SK-N-SH (cell line): ENCODE results near the gene SFT2D3. TPM values are rescaled to one million over a fixed set of nuclear protein-coding genes. Genes with fewer than 3 reads are reported as not detected.

Source experiments
- CTCF ChIA-PET: fragments of 300-600, 350-600 bp; formaldehyde crosslinking; extraction: SDS; loops from one replicate; lab custom pipeline; 2021; lab: Yijun Ruan, JAX
- POLR2A ChIA-PET: fragments of 350-600 bp; sonication (Branson Sonifier 250); formaldehyde crosslinking; extraction: SDS; loops from one replicate; lab custom pipeline; 2020; ENCODE audit warnings: antibody characterized with exemption, inconsistent platforms; lab: Yijun Ruan, JAX
- DNase-seq: peaks from one replicate; pipeline ENCODE4 v3.0.0; 2012
- H2AFZ ChIP-seq: fragments of 200-600 bp; sonication (generic); 2 replicates; pipeline ENCODE4 v1.8.1; 2016; ENCODE audit warnings: antibody characterized with exemption, mild to moderate bottlenecking, low read depth
- H3F3A ChIP-seq: fragments of 200-600 bp; sonication (generic); replicated peaks from 2 replicates; pipeline ENCODE3; 2016; ENCODE audit warnings: antibody characterized with exemption, mild to moderate bottlenecking; ENCODE audit not compliant: insufficient read depth
- H3K27ac ChIP-seq, 2 experiments: fragments of 200-500 bp in 1 of 2; fragments of 200-600 bp in 1 of 2; sonication (Bioruptor generic) in 1 of 2; sonication (generic), shearing (Covaris generic) in 1 of 2; 2 replicates each; pipeline versions ENCODE4 v1.5.1 to v1.6.1; 2014 to 2016; ENCODE audit warnings: low read depth in 2 of 2, inconsistent platforms in 1 of 2, low read length in 1 of 2, mild to moderate bottlenecking in 1 of 2, mixed read lengths in 1 of 2
- H3K27me3 ChIP-seq: fragments of 200-600 bp; sonication (generic), shearing (Covaris generic); 2 replicates; pipeline ENCODE4 v1.6.1; 2016; ENCODE audit warnings: mixed run types; ENCODE audit not compliant: insufficient read depth
- H3K36me3 ChIP-seq, 2 experiments: fragments of 200-500 bp in 1 of 2; fragments of 200-600 bp in 1 of 2; sonication (Bioruptor generic) in 1 of 2; sonication (generic) in 1 of 2; replicated peaks in 1 of 2; 2 replicates each; pipeline versions ENCODE3 to v1.5.1; 2014 to 2016; ENCODE audit warnings: low read length in 1 of 2, mild to moderate bottlenecking in 1 of 2; ENCODE audit not compliant: insufficient read depth in 2 of 2, control insufficient read depth in 1 of 2
- H3K4me1 ChIP-seq, 2 experiments: fragments of 200-500 bp in 1 of 2; fragments of 200-600 bp in 1 of 2; sonication (Bioruptor generic) in 1 of 2; sonication (generic), shearing (Covaris generic) in 1 of 2; 2 replicates each; pipeline versions ENCODE4 v1.5.1 to v1.6.1; 2014 to 2016; ENCODE audit warnings: low read depth in 1 of 2, low read length in 1 of 2, mixed run types in 1 of 2; ENCODE audit not compliant: insufficient read depth in 2 of 2, control insufficient read depth in 1 of 2
- H3K4me2 ChIP-seq: fragments of 200-600 bp; sonication (generic), shearing (Covaris generic); 2 replicates; pipeline ENCODE4 v1.6.1; 2017; ENCODE audit warnings: mixed run types
- H3K4me3 ChIP-seq, 2 experiments: fragments of 200-500 bp in 1 of 2; fragments of 200-600 bp in 1 of 2; sonication (Bioruptor generic) in 1 of 2; sonication (generic), shearing (Covaris generic) in 1 of 2; 2 replicates each; pipeline versions ENCODE4 v1.5.1 to v1.8.1; 2014 to 2016; ENCODE audit warnings: low read depth in 2 of 2, inconsistent platforms in 1 of 2, low read length in 1 of 2, mild to moderate bottlenecking in 1 of 2, mixed read lengths in 1 of 2, moderate library complexity in 1 of 2
- H3K79me2 ChIP-seq: fragments of 200-600 bp; sonication (generic); 2 replicates; pipeline ENCODE4 v1.8.1; 2017; ENCODE audit warnings: mild to moderate bottlenecking; ENCODE audit not compliant: insufficient read depth
- H3K9ac ChIP-seq: fragments of 200-600 bp; sonication (generic); 2 replicates; pipeline ENCODE4 v1.6.1; 2017; ENCODE audit warnings: mixed run types
- H3K9me2 ChIP-seq: fragments of 200-600 bp; sonication (generic); 2 replicates; pipeline ENCODE4 v1.6.1; 2017; ENCODE audit warnings: mixed run types
- H3K9me3 ChIP-seq: fragments of 200-600 bp; sonication (generic); 2 replicates; pipeline ENCODE4 v1.6.1; 2017; ENCODE audit warnings: mixed run types, mild to moderate bottlenecking, moderate library complexity
- H4K20me1 ChIP-seq: fragments of 200-600 bp; sonication (generic); 2 replicates; pipeline ENCODE4 v1.6.1; 2017; ENCODE audit warnings: mild to moderate bottlenecking, mixed run types; ENCODE audit not compliant: insufficient read depth
- CHD2 ChIP-seq: fragments of 150-350 bp; IDR thresholded peaks from 2 replicates; pipeline ENCODE4 v1.6.1; 2018; ENCODE audit warnings: low read length; ENCODE audit not compliant: partially characterized antibody
- ELF1 ChIP-seq: IDR thresholded peaks from 2 replicates; pipeline ENCODE4 v1.4.0; 2012
- GABPA ChIP-seq: IDR thresholded peaks from 2 replicates; pipeline ENCODE4 v1.4.0; 2012; ENCODE audit warnings: low read depth, mild to moderate bottlenecking
- GATA2 ChIP-seq: sonication (generic); formaldehyde crosslinking; IDR thresholded peaks from 2 replicates; pipeline ENCODE4 v1.5.0; 2020; ENCODE audit warnings: mild to moderate bottlenecking, missing genetic modification reagents
- JUND ChIP-seq: IDR thresholded peaks from 2 replicates; pipeline ENCODE4 v1.4.0; 2012
- MEF2A ChIP-seq: IDR thresholded peaks from 2 replicates; pipeline ENCODE4 v1.4.0; 2012; ENCODE audit warnings: low read depth, borderline replicate concordance
- MXI1 ChIP-seq: IDR thresholded peaks from 2 replicates; pipeline ENCODE4 v1.6.1; 2012; ENCODE audit warnings: mild to moderate bottlenecking, low read depth, low read length, improper control_type of control experiment
- NFIC ChIP-seq: IDR thresholded peaks from 2 replicates; pipeline ENCODE4 v1.4.0; 2012; ENCODE audit warnings: borderline replicate concordance
- POLR2AphosphoS5 ChIP-seq: IDR thresholded peaks from 2 replicates; pipeline ENCODE4 v1.6.1; 2012; ENCODE audit warnings: low read depth, low read length
- RFX5 ChIP-seq: IDR thresholded peaks from 2 replicates; pipeline ENCODE4 v1.6.1; 2012; ENCODE audit warnings: mild to moderate bottlenecking, improper control_type of control experiment, low read length
- RXRA ChIP-seq: IDR thresholded peaks from 2 replicates; pipeline ENCODE4 v1.4.0; 2012; ENCODE audit warnings: low read depth, mild to moderate bottlenecking, borderline replicate concordance
- SMC3 ChIP-seq: IDR thresholded peaks from 2 replicates; pipeline ENCODE4 v1.6.1; 2012; ENCODE audit warnings: low read depth, low read length, improper control_type of control experiment
- TAF1 ChIP-seq: IDR thresholded peaks from 2 replicates; pipeline ENCODE4 v1.6.1; 2012; ENCODE audit warnings: low read depth, mild to moderate bottlenecking, low read length, moderate library complexity, borderline replicate concordance
- TCF12 ChIP-seq: IDR thresholded peaks from 2 replicates; pipeline ENCODE4 v1.4.0; 2012
- YY1 ChIP-seq: IDR thresholded peaks from 2 replicates; pipeline ENCODE4 v1.4.0; 2012; ENCODE audit warnings: low read depth, mild to moderate bottlenecking
- WGBS: methylation state at CpG from one replicate; pipeline ENCODE4 v1.1.6; 2017; ENCODE audit warnings: low lambda C conversion rate; 5-methylcytosine and 5-hydroxymethylcytosine counted together
- polyA plus RNA-seq, 3 experiments: library from polyadenylated mRNA; depleted of rRNA; stranded (reverse); fragments of >200 nt; gene quantifications; 2 replicates each; pipeline ENCODE4 v1.2.3, GENCODE V29; 2012
- TF ChIP-seq, protein P1 (sequence below): IDR thresholded peaks from 2 replicates; pipeline ENCODE4 v1.4.0; 2012; ENCODE audit warnings: low read depth, borderline replicate concordance
- TF ChIP-seq, protein P2 (sequence below): fragments of 150-350 bp; IDR thresholded peaks from 2 replicates; pipeline ENCODE4 v1.6.1; 2016; ENCODE audit warnings: mild to moderate bottlenecking, low read depth, low read length
- TF ChIP-seq, protein P3 (sequence below): IDR thresholded peaks from 2 replicates; pipeline ENCODE4; 2012
- TF ChIP-seq, protein P4 (sequence below): IDR thresholded peaks from 2 replicates; pipeline ENCODE4 v1.6.1; 2012; ENCODE audit warnings: mild to moderate bottlenecking, low read depth, low read length, moderate library complexity
- TF ChIP-seq, protein P5 (sequence below): IDR thresholded peaks from 2 replicates; pipeline ENCODE4 v1.4.0; 2012; ENCODE audit warnings: low read depth

Gene SFT2D3
- polyA plus RNA-seq, 1 of the 3 experiments (the other 2 are of a cell fraction), result 3.2 TPM

DNA sequence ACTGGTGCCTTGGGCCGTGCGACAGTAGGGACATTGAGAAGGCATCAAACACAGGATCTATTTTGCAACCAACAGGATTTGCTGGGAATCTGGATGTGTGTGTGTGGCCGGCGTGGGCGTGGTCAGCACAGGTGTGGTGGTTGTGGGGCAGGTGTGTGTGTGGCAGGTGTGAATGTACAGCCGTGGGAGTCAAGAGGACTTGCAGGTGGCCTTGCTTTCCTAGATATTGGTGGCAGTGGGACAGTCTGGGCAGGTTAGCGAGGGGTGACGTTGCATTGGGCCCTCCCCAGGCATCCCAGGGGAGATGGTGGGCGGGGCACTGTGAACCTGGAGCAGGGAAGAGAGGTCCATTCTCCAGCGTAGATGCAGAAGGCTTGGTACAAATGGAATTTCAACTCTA is 22.8 kb upstream of the SFT2D3 start:
- ChIA-PET POLR2A (no interaction called here), CTCF (no interaction called here)
- Histone ChIP-seq H3K9me2 (no peaks in the 10 kb centered on the region), H3K4me3 (no peak overlapping the region), H3K4me1 (peaks cover 0 to 9% of the 10 kb centered on the region in 2 experiments; a peak in 1 of 4 replicates), H3K79me2 (no peaks in the 10 kb centered on the region), H4K20me1 (no peaks in the 10 kb centered on the region), H2AFZ (no peak overlapping the region), H3K4me2 (no peak overlapping the region), H3K36me3 (no peaks in the 10 kb centered on the region), H3K9ac (no peak overlapping the region), H3K9me3 (no peaks in the 10 kb centered on the region), H3F3A (no peaks in the 10 kb centered on the region), H3K27me3 (peaks cover 14% of the 10 kb centered on the region; the same call in 1 of the 2 replicates), H3K27ac (no peak overlapping the region)
- WGBS, result 71% methylated on average over 10 of the region's 10 CpGs
- DNase-seq, result peak; percentile 10
- TF ChIP-seq CHD2 (no peak), POLR2AphosphoS5 (no peak), RXRA (no peak), YY1 (no peak), MXI1 (no peak), TAF1 (no peak), MEF2A (no peak), NFIC (no peak), GATA2 (CRISPR knock-in tag) (no peak), ELF1 (no peak), JUND (no peak), TCF12 (no peak), SMC3 (no peak), RFX5 (no peak), GABPA (no peak)
- TF ChIP-seq, protein P1, sequence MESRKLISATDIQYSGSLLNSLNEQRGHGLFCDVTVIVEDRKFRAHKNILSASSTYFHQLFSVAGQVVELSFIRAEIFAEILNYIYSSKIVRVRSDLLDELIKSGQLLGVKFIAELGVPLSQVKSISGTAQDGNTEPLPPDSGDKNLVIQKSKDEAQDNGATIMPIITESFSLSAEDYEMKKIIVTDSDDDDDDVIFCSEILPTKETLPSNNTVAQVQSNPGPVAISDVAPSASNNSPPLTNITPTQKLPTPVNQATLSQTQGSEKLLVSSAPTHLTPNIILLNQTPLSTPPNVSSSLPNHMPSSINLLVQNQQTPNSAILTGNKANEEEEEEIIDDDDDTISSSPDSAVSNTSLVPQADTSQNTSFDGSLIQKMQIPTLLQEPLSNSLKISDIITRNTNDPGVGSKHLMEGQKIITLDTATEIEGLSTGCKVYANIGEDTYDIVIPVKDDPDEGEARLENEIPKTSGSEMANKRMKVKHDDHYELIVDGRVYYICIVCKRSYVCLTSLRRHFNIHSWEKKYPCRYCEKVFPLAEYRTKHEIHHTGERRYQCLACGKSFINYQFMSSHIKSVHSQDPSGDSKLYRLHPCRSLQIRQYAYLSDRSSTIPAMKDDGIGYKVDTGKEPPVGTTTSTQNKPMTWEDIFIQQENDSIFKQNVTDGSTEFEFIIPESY, result no peak
- TF ChIP-seq, protein P2, sequence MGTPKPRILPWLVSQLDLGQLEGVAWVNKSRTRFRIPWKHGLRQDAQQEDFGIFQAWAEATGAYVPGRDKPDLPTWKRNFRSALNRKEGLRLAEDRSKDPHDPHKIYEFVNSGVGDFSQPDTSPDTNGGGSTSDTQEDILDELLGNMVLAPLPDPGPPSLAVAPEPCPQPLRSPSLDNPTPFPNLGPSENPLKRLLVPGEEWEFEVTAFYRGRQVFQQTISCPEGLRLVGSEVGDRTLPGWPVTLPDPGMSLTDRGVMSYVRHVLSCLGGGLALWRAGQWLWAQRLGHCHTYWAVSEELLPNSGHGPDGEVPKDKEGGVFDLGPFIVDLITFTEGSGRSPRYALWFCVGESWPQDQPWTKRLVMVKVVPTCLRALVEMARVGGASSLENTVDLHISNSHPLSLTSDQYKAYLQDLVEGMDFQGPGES, result no peak
- TF ChIP-seq, protein P3, sequence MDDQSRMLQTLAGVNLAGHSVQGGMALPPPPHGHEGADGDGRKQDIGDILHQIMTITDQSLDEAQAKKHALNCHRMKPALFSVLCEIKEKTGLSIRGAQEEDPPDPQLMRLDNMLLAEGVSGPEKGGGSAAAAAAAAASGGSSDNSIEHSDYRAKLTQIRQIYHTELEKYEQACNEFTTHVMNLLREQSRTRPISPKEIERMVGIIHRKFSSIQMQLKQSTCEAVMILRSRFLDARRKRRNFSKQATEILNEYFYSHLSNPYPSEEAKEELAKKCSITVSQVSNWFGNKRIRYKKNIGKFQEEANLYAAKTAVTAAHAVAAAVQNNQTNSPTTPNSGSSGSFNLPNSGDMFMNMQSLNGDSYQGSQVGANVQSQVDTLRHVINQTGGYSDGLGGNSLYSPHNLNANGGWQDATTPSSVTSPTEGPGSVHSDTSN, result no peak
- TF ChIP-seq, protein P4, sequence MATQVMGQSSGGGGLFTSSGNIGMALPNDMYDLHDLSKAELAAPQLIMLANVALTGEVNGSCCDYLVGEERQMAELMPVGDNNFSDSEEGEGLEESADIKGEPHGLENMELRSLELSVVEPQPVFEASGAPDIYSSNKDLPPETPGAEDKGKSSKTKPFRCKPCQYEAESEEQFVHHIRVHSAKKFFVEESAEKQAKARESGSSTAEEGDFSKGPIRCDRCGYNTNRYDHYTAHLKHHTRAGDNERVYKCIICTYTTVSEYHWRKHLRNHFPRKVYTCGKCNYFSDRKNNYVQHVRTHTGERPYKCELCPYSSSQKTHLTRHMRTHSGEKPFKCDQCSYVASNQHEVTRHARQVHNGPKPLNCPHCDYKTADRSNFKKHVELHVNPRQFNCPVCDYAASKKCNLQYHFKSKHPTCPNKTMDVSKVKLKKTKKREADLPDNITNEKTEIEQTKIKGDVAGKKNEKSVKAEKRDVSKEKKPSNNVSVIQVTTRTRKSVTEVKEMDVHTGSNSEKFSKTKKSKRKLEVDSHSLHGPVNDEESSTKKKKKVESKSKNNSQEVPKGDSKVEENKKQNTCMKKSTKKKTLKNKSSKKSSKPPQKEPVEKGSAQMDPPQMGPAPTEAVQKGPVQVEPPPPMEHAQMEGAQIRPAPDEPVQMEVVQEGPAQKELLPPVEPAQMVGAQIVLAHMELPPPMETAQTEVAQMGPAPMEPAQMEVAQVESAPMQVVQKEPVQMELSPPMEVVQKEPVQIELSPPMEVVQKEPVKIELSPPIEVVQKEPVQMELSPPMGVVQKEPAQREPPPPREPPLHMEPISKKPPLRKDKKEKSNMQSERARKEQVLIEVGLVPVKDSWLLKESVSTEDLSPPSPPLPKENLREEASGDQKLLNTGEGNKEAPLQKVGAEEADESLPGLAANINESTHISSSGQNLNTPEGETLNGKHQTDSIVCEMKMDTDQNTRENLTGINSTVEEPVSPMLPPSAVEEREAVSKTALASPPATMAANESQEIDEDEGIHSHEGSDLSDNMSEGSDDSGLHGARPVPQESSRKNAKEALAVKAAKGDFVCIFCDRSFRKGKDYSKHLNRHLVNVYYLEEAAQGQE, result no peak
- TF ChIP-seq, protein P5, sequence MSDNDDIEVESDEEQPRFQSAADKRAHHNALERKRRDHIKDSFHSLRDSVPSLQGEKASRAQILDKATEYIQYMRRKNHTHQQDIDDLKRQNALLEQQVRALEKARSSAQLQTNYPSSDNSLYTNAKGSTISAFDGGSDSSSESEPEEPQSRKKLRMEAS, result no peak
